ENCODE results near the gene ALG10B. TPM values are rescaled to one million over a fixed set of nuclear protein-coding genes. Genes with fewer than 3 reads are reported as not detected.
"Not testable (repeated sequence)": the region's sequence is repeated elsewhere in the genome, so short reads cannot be mapped to it uniquely, and the experiment has no call there.

ALG10B gene
- total RNA-seq, 1 donor from 2014 or later: 9.8 TPM

DNA sequence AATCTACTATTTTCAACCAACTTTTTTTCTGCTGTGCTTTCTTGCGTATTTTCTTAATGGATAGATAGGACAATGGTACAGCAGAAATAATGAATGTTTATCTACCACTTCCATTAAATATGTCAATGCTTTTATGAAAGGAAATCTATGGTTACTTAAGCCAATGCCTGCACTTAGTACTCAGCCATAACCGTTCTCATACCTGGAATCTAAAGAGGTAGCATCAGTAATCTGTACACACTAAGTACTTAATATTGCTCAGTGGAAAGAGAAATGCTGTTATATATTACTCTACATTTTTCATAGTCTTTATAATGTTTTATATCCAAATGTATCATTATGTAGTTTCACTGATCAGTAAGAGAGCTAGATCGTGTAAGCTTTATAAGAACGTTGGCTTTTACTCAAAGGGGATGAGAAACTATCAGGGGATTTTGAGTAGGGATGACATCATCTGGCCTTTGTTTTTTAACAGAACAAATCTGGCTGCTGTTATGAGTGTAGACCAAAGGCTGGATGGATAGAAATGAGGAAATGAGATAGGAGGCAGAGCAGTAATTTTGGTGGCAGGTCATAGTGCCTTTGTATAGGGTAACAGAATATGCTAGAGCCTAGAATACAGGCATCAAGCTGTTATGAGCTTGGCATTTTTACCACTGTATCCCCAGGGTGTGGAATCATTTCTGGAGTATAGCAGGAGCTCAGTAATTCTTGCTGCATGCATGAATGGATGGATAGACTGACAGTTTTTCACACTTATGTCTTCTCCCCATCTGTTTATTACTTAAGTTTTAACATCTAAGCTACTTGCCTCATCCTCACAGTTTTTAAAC, 34.0 kb downstream of the ALG10B start:
- ATAC-seq (ENCODE audit: low read depth) (peak; percentile 88), DNase-seq (no peak)
- ChIA-PET POLR2A (no interaction called here), CTCF (no interaction called here)
- H3K36me3 Mint-ChIP-seq (ENCODE audit: low read depth): no peaks in the 10 kb centered on the region
- TF ChIP-seq, protein P1, sequence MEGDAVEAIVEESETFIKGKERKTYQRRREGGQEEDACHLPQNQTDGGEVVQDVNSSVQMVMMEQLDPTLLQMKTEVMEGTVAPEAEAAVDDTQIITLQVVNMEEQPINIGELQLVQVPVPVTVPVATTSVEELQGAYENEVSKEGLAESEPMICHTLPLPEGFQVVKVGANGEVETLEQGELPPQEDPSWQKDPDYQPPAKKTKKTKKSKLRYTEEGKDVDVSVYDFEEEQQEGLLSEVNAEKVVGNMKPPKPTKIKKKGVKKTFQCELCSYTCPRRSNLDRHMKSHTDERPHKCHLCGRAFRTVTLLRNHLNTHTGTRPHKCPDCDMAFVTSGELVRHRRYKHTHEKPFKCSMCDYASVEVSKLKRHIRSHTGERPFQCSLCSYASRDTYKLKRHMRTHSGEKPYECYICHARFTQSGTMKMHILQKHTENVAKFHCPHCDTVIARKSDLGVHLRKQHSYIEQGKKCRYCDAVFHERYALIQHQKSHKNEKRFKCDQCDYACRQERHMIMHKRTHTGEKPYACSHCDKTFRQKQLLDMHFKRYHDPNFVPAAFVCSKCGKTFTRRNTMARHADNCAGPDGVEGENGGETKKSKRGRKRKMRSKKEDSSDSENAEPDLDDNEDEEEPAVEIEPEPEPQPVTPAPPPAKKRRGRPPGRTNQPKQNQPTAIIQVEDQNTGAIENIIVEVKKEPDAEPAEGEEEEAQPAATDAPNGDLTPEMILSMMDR (IDR thresholded peaks at IDR 0.05): no peak
- no peaks in the 10 kb centered on the region for H3K27me3 Mint-ChIP-seq
- intact Hi-C loops (cut with micrococcal nuclease): no loop called here
- H3K4me3 Mint-ChIP-seq: no peak overlapping the region
- H3K4me1 Mint-ChIP-seq: peaks cover 5% of the 10 kb centered on the region
- peaks cover 4% of the 10 kb centered on the region for H3K9me3 Mint-ChIP-seq
- no peak overlapping the region for H3K27ac Mint-ChIP-seq

DNA sequence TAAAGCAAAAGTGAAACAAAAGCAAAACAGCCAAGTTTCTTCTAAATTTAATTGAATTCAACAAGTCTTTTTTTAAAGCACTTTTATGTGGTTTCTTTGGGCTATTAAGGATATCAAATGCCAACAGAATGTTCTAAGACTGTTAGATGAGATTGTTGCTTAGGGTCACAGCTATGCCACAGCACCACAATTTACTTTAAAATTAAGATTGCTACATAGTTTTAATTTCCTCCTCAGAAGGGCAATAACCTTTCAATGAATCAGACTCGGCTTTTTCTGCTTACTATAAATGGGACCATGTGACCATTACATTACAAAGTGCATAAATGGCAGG, 34.6 kb downstream of the ALG10B start:
- ATAC-seq (ENCODE audit: low read depth); H3K4me3 Mint-ChIP-seq; H3K4me1 Mint-ChIP-seq; H3K9me3 Mint-ChIP-seq; CTCF ChIA-PET; DNase-seq; H3K27me3 Mint-ChIP-seq; H3K36me3 Mint-ChIP-seq (ENCODE audit: low read depth); POLR2A ChIA-PET; intact Hi-C loops (cut with micrococcal nuclease); H3K27ac Mint-ChIP-seq: not testable (repeated sequence)

DNA sequence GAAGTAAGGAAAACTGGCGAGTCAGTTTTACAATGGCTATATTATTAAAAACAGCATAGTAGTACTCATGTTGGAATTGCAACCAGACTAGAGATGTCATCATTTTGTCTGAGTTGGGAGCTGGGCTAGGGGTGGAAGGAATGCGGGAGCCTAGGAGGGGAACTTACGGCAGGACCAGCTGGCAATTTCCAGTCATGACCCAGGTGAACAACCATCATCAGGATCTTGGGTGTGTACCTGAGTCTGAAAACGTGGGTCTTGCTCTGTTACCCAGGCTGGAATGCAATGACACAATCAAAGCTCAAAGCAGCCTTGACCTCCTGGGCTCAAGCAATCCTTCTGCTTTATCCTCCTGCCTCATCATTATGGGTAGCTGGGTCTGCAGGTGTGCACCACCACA, 50.9 kb downstream of the ALG10B start:
- Mint-ChIP-seq H3K36me3 (ENCODE audit: low read depth) (no peaks in the 10 kb centered on the region), H3K4me1 (no peaks in the 10 kb centered on the region), H3K27me3 (no peaks in the 10 kb centered on the region), H3K27ac (no peak overlapping the region), H3K4me3 (no peak overlapping the region), H3K9me3 (no peaks in the 10 kb centered on the region)
- TF ChIP-seq, protein P1 (IDR thresholded peaks at IDR 0.05): no peak
- DNase-seq: no peak
- ChIA-PET CTCF (no interaction called here), POLR2A (no interaction called here)
- ATAC-seq (ENCODE audit: low read depth): no peak
- intact Hi-C loops (cut with micrococcal nuclease): no loop called here

DNA sequence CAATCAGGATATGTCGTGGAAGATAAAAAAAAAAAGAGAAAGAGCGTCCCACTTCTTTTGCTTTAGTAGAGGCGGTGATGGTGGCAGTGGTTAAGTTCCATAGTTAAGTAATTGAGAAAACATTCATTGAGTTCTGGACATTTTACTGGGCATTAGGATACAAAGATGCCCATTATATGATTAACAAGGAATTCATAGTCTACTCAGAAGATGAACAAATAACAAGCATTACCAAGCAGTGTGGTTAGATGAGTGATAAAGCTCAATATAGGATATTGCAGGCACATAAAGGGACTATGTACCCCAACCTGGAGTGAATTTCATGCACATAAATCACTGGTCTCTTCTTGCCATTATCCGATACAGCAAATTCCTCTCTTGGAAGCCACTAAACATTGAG, 53.7 kb downstream of the ALG10B start:
- ChIA-PET POLR2A (no interaction called here), CTCF (no interaction called here)
- Mint-ChIP-seq H3K36me3 (ENCODE audit: low read depth) (no peaks in the 10 kb centered on the region), H3K4me3 (no peak overlapping the region), H3K27me3 (no peaks in the 10 kb centered on the region), H3K4me1 (no peaks in the 10 kb centered on the region), H3K9me3 (peaks cover 6% of the 10 kb centered on the region), H3K27ac (no peak overlapping the region)
- DNase-seq (no peak), ATAC-seq (ENCODE audit: low read depth) (no peak)
- TF ChIP-seq, protein P1 (IDR thresholded peaks at IDR 0.05): no peak
- intact Hi-C loops (cut with micrococcal nuclease): no loop called here

DNA sequence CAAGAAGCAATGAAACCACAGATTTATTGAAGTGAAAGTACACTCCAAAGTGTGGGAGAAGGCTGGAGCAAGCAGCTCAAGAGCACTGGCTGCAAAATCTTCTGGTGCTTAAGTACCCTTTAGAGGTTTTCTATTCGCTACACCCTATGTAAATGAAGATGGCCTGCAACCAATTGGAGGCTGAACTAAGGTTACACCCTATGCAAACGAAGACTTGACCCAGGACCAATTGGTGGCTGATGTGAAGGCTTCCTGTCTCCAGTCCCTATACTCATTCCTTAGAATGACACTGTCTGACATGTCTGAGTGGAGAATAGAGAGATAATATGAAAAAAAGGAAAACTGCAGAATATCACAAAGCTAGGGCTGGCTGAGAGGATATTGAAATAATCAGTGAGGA, 57.2 kb downstream of the ALG10B start:
- Mint-ChIP-seq H3K9me3 (peaks cover 8% of the 10 kb centered on the region), H3K27ac (no peak overlapping the region), H3K36me3 (ENCODE audit: low read depth) (no peaks in the 10 kb centered on the region), H3K4me1 (no peaks in the 10 kb centered on the region), H3K4me3 (no peak overlapping the region), H3K27me3 (no peaks in the 10 kb centered on the region)
- intact Hi-C loops (cut with micrococcal nuclease): no loop called here
- ATAC-seq (ENCODE audit: low read depth) (no peak), DNase-seq (no peak)
- POLR2A ChIA-PET: no interaction called here
- CTCF ChIA-PET: no interaction called here
- TF ChIP-seq, protein P1 (IDR thresholded peaks at IDR 0.05): no peak

DNA sequence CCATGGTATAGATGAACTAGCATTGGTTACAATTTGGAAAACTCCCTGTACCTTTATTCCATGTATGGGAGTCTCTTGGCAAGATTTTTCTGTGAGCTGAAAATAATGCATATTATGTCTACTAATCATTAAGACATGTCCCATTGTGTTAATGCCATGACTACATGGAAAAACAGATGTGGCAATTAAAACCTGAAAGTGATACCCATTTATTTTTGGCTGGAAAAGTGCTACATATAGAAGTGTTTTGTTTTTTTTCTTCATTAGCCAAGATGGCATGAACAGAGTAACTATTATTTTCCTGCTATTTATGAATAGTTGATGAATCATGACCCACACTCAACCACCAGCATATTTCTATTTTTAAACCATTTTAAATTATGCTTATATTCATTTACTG, 58.2 kb downstream of the ALG10B start:
- H3K4me1 Mint-ChIP-seq: no peaks in the 10 kb centered on the region
- intact Hi-C loops (cut with micrococcal nuclease): no loop called here
- ChIA-PET CTCF (no interaction called here), POLR2A (no interaction called here)
- H3K9me3 Mint-ChIP-seq: peaks cover 8% of the 10 kb centered on the region
- no peak overlapping the region for H3K27ac Mint-ChIP-seq
- H3K36me3 Mint-ChIP-seq (ENCODE audit: low read depth): no peaks in the 10 kb centered on the region
- DNase-seq: no peak
- TF ChIP-seq, protein P1 (IDR thresholded peaks at IDR 0.05): no peak
- H3K27me3 Mint-ChIP-seq: no peaks in the 10 kb centered on the region
- ATAC-seq (ENCODE audit: low read depth): no peak
- no peak overlapping the region for H3K4me3 Mint-ChIP-seq

Data from activated B cell treated with CpG ODN at 0.5 μM for 24 hours (primary cell).